AG04449 (cell line): ENCODE measurements around the gene BARX1.

Experiments used
- CTCF ChIA-PET: fragments of 350-600 bp; formaldehyde crosslinking; extraction: SDS; loops from one replicate; lab custom pipeline; 2021; ENCODE audit warnings: antibody characterized with exemption; lab: Yijun Ruan, JAX
- POLR2A ChIA-PET: fragments of 400-600, 350-600 bp; formaldehyde crosslinking; extraction: SDS; loops from one replicate; lab custom pipeline; 2020; ENCODE audit warnings: antibody characterized with exemption, inconsistent platforms; lab: Yijun Ruan, JAX
- DNase-seq: peaks from one replicate; pipeline ENCODE4 v3.0.0-alpha.2; 2010; ENCODE audit warnings: low read depth, low spot score
- H3K4me3 ChIP-seq: 2 replicates; pipeline ENCODE4 v1.5.1; 2011; ENCODE audit warnings: low read depth, mild to moderate bottlenecking, control low read depth, low read length
- TF ChIP-seq, protein P1 (sequence below): IDR thresholded peaks from one replicate; pipeline ENCODE4 v1.5.1; 2011; ENCODE audit warnings: mild to moderate bottlenecking, moderate library complexity, low read length, control low read depth, inconsistent platforms; ENCODE audit not compliant: insufficient read depth; ENCODE audit errors: missing control alignments

The BARX1 gene

DNA sequence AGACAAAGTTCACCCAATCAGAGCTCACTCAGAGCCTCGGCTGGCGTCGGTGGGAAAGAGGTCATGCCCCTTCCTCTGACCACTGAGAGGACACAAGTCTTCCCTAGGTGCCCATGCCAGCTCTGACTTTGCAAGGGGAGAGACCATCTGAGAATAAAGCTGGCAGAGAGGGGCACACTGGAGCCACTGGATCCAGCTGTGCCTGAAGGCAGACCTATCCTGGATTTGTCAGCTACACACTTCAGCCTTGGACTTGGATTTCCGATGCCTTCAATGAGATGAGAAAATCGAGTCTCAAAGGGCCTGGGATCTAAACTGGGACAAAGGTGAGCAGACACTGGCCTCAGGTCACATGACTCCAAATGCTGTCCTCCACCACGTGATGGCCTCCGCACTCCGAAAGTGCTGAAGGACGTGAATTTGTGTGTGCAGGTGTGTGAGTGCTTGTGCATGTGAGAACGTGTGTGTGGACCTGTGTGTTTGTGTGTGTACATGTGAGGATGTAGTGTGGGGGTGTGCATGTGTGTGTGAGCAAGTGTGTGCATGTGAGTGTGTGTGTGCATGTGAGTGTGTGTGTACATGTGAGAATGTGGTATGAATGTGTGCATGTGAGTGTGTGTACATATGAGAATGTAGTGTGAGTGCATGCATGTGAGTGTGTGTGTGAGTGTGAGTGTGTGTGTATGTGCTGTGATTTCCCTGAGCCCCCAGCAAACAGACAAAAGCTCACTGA is 37.9 kb downstream of the BARX1 start:
- no peak for DNase-seq
- ChIA-PET POLR2A (no interaction called here), CTCF (no interaction called here)
- no peak overlapping the region for H3K4me3 ChIP-seq
- TF ChIP-seq, protein P1, sequence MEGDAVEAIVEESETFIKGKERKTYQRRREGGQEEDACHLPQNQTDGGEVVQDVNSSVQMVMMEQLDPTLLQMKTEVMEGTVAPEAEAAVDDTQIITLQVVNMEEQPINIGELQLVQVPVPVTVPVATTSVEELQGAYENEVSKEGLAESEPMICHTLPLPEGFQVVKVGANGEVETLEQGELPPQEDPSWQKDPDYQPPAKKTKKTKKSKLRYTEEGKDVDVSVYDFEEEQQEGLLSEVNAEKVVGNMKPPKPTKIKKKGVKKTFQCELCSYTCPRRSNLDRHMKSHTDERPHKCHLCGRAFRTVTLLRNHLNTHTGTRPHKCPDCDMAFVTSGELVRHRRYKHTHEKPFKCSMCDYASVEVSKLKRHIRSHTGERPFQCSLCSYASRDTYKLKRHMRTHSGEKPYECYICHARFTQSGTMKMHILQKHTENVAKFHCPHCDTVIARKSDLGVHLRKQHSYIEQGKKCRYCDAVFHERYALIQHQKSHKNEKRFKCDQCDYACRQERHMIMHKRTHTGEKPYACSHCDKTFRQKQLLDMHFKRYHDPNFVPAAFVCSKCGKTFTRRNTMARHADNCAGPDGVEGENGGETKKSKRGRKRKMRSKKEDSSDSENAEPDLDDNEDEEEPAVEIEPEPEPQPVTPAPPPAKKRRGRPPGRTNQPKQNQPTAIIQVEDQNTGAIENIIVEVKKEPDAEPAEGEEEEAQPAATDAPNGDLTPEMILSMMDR: no peak

DNA sequence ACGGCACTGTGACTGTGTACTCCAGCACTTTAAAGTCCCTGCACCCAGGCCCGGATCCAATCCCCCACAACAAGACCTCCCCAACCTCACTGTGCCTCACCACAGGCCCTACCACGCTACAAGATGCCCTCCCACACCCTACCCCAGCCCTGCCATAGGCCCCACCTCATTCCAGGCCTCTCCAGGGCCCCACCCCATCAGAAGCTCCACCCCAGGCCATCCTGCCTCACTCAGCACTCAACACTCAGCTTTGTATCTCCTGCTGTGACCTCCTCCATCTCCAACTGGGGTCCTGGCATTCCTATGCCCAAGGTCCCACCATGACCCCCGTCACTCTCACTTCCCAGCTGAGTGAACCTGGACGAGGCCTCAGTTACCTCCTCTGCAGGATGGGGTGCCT is 38.8 kb downstream of the BARX1 start:
- no peak for DNase-seq
- CTCF ChIA-PET: no interaction called here

DNA sequence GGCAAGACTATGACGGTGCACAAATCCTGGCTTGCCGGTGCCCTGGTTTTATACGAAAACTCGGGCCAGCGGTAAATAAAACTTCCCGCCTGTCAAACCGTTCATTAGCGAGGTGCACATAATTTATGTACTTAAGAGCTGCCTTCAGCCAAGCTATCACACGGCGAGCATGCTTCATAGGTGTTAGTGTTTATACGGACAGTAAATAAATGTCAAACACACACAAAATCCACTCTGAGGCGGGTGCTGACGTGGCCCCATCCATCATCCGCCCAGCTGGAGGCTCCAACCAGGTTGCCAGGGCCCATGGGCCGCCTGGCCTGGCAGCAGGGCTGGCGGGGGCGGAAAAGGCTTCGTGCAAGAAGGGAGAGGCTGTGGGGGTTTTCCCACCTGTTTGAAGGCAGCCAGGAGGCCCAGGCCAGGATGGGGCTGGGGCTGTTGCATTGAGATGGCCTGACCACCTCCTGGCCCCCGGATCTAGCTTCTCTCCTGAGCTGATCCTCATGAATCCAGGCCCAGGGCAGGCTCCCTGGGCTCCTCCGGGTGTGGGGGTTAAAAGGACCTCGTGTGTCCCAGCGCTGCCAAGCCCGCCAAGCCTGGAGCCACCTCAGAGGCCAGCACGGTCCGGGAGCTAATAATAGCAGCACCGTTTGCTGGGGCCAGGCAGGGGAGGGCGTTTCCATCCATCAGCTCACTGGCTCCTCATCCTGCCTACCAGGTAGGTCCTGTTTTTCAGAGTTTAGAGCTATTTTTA is 43.2 kb downstream of the BARX1 start:
- CTCF ChIA-PET: no interaction called here
- POLR2A ChIA-PET: no interaction called here
- TF ChIP-seq, protein P1: no peak
- no peak overlapping the region for H3K4me3 ChIP-seq
- DNase-seq: no peak

More for the DNA sequence above, 38.8 kb downstream of the BARX1 start:
- POLR2A ChIA-PET: no interaction called here
- TF ChIP-seq, protein P1: no peak
- H3K4me3 ChIP-seq: no peak overlapping the region

DNA sequence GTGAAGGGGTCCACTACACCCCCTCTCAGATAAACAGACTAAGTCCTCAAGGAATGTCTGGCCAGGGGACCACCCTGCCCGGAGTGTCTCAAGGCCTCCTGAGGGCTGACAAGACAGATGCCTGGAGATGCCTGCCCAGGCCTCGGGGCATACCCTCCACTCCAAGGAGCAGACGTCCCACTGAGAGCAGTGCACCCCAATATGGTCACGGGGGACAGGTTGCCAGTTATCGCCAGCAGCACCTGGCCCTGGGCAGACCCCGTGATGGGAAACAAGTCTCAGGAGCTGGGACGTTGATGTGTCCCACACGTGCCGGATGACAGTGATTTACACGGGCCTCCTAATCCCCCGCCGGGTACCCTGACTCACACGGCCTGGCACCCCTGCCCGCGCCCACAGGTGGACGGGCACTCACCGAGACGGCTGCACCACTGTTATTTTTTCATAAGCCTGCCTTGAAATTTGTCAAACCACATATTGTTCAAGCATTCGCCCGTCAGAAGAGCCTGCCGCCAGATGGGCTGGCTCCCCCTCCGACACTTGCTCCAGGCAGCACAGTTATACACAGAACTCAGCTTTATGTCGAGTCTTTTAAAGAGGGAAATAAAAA is 43.9 kb downstream of the BARX1 start:
- TF ChIP-seq, protein P1: no peak
- POLR2A ChIA-PET: no interaction called here
- H3K4me3 ChIP-seq: no peak overlapping the region
- DNase-seq: no peak
- CTCF ChIA-PET: no interaction called here

DNA sequence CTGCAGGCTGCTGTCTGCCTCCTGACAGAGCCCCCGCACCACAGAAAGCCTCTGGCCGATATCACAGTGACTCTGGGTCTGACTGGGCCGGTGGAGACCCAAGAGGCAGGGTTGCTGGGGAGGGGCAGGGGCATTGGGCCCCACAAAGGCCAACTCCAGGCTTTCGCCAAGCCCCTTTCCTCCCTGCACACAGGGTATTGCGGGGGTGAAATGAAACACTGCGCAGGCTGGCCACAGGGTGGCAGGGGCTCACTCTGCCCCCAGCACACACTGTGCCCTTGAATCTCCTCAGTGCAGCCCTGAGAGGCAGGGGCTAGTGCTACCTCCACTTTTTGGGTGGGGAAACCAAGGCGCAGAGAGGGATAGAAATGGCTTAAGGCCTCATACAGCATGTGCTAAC is 44.6 kb downstream of the BARX1 start:
- ChIA-PET CTCF (no interaction called here), POLR2A (no interaction called here)
- H3K4me3 ChIP-seq: no peak overlapping the region
- no peak for DNase-seq
- TF ChIP-seq, protein P1: no peak

DNA sequence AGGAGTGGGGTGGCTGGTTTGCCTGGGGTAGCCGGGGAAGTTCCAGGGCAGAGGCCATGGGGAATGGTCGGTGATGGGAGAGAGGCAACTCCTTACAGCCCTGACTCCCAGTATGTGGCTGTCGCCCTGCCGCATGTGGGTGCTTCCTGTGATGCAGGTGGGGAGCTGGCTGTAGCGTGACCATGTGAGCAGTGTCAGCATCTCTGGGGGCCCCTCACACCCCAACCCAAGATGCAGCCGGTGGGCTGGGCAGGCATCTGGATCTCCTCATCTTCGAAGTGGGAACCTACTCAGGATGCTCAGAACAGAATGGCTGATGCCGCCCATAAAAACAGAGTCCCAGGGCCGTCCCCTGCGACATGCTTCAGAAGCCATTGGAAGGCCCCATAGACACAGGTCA is 45.0 kb downstream of the BARX1 start:
- no peak for DNase-seq
- ChIA-PET CTCF (no interaction called here), POLR2A (no interaction called here)
- TF ChIP-seq, protein P1: no peak
- no peak overlapping the region for H3K4me3 ChIP-seq
